GM19324 (cell line): ENCODE data around the gene XBP1.
"Not testable (repeated sequence)": the region's sequence is repeated elsewhere in the genome, so short reads cannot be mapped to it uniquely, and the experiment has no call there.

ENCODE experiments used
- ATAC-seq: cut with Tn5 transposase; IDR thresholded peaks from one replicate; pipeline ENCODE4 v1.9.1; 2021; ENCODE audit warnings: mild to moderate bottlenecking, moderate library complexity; ENCODE audit not compliant: unreplicated experiment, low FRiP score

Gene XBP1

GRCh38 chr22:28819253-28820096 is 19.1 kb upstream of the XBP1 start:
- ATAC-seq = peak; percentile 52

GRCh38 chr22:28817919-28818859 is 17.8 kb upstream of the XBP1 start:
- ATAC-seq = no peak

- no peak for ATAC-seq
Observed at GRCh38 chr22:28817064-28817463, 16.7 kb upstream of the XBP1 start.

GRCh38 chr22:28815729-28816128 is 15.4 kb upstream of the XBP1 start:
- no peak for ATAC-seq

- no peak for ATAC-seq
Observed at GRCh38 chr22:28815111-28815510, 14.7 kb upstream of the XBP1 start.

GRCh38 chr22:28813772-28814518 is 13.6 kb upstream of the XBP1 start:
- no peak for ATAC-seq

GRCh38 chr22:28812516-28812915 is 12.1 kb upstream of the XBP1 start:
- no peak for ATAC-seq

- ATAC-seq = no peak
Observed at GRCh38 chr22:28810821-28811491, 10.6 kb upstream of the XBP1 start.

GRCh38 chr22:28808716-28809355 is 8.5 kb upstream of the XBP1 start:
- ATAC-seq = no peak

- ATAC-seq = not testable (repeated sequence)
Observed at GRCh38 chr22:28805426-28805825, 5.1 kb upstream of the XBP1 start.

GRCh38 chr22:28802595-28803123 is 2.3 kb upstream of the XBP1 start:
- no peak for ATAC-seq

GRCh38 chr22:28801845-28802594 is 1.7 kb upstream of the XBP1 start:
- no peak for ATAC-seq

- ATAC-seq = peak; percentile 33
Observed at GRCh38 chr22:28799606-28800307, 612 bp downstream of the XBP1 start.

- no peak for ATAC-seq
Observed at GRCh38 chr22:28798810-28799605, 1.4 kb downstream of the XBP1 start.

GRCh38 chr22:28795932-28796856 is 4.2 kb downstream of the XBP1 start:
- no peak for ATAC-seq

- no peak for ATAC-seq
Observed at GRCh38 chr22:28795071-28795693, 5.2 kb downstream of the XBP1 start.
